GM23338 (cell line): Measurements from ENCODE around the gene GJC2. TPM values are rescaled to one million over a fixed set of nuclear protein-coding genes. Genes with fewer than 3 reads are reported as not detected.

ENCODE experiments used
- ATAC-seq: fragments of 200-7000 bp; cut with Tn5 transposase; 3 replicates; pipeline ENCODE4 v1.9.1; 2020
- DNase-seq: peaks from one replicate; pipeline ENCODE4 v3.0.0-alpha.2; 2015; ENCODE audit warnings: low spot score
- H2AFZ ChIP-seq: fragments of 200-600 bp; sonication (generic); 2 replicates; pipeline ENCODE4 v1.8.0; 2016; ENCODE audit warnings: antibody characterized with exemption, mild to moderate bottlenecking, moderate library complexity
- H3F3A ChIP-seq: fragments of 200-600 bp; sonication (generic); replicated peaks from 2 replicates; pipeline ENCODE4 v1.8.0; 2017; ENCODE audit warnings: antibody characterized with exemption, mixed run types, low read depth
- H3K27ac ChIP-seq: fragments of 200-600 bp; sonication (generic); 2 replicates; pipeline ENCODE4 v1.6.1; 2016; ENCODE audit warnings: low read depth
- H3K27me3 ChIP-seq: fragments of 200-600 bp; sonication (generic); 2 replicates; pipeline ENCODE4 v1.8.0; 2016; ENCODE audit warnings: mild to moderate bottlenecking, mixed run types, moderate library complexity; ENCODE audit not compliant: insufficient read depth
- H3K36me3 ChIP-seq: fragments of 200-600 bp; sonication (generic); 2 replicates; pipeline ENCODE4 v1.8.0; 2016; ENCODE audit warnings: mild to moderate bottlenecking; ENCODE audit not compliant: insufficient read depth
- H3K4me1 ChIP-seq: fragments of 200-600 bp; sonication (generic); 2 replicates; pipeline ENCODE4 v1.8.0; 2016; ENCODE audit warnings: mild to moderate bottlenecking, moderate library complexity; ENCODE audit not compliant: insufficient read depth
- H3K4me2 ChIP-seq: fragments of 200-600 bp; sonication (generic); 2 replicates; pipeline ENCODE4 v1.7.1; 2017; ENCODE audit warnings: mixed run types
- H3K4me3 ChIP-seq: fragments of 200-600 bp; sonication (generic); 2 replicates; pipeline ENCODE4 v1.6.1; 2016; ENCODE audit warnings: mixed run types
- H3K79me2 ChIP-seq: fragments of 200-600 bp; sonication (generic); replicated peaks from 2 replicates; pipeline ENCODE4 v1.8.0; 2017; ENCODE audit warnings: mild to moderate bottlenecking; ENCODE audit not compliant: insufficient read depth
- H3K9me2 ChIP-seq: fragments of 200-600 bp; sonication (generic); 2 replicates; pipeline ENCODE4 v1.8.0; 2017; ENCODE audit not compliant: insufficient read depth
- H4K20me1 ChIP-seq: fragments of 200-600 bp; sonication (generic); replicated peaks from 2 replicates; pipeline ENCODE4 v1.8.0; 2017; ENCODE audit warnings: mild to moderate bottlenecking; ENCODE audit not compliant: insufficient read depth
- H3K27ac Mint-ChIP-seq: 2 replicates; pipeline ENCODE4 v1.8.0; 2020; ENCODE audit warnings: inconsistent platforms, mild to moderate bottlenecking, moderate library complexity, mixed read lengths
- H3K27me3 Mint-ChIP-seq: 3 replicates; pipeline ENCODE4 v1.8.0; 2022; ENCODE audit warnings: low read depth, mild to moderate bottlenecking, moderate library complexity, mixed read lengths, inconsistent platforms; ENCODE audit not compliant: insufficient read depth, poor library complexity
- H3K36me3 Mint-ChIP-seq: 3 replicates; pipeline ENCODE4 v1.8.0; 2021; ENCODE audit warnings: low read depth, mild to moderate bottlenecking, inconsistent platforms, moderate library complexity, mixed read lengths
- H3K4me1 Mint-ChIP-seq: 3 replicates; pipeline ENCODE4 v1.8.0; 2020; ENCODE audit warnings: mild to moderate bottlenecking, inconsistent platforms, mixed read lengths
- H3K4me3 Mint-ChIP-seq: 3 replicates; pipeline ENCODE4 v1.8.0; 2021; ENCODE audit warnings: moderate library complexity, mild to moderate bottlenecking, inconsistent platforms, mixed read lengths
- H3K9me3 Mint-ChIP-seq: 3 replicates; pipeline ENCODE4 v1.8.0; 2020; ENCODE audit warnings: moderate library complexity, mild to moderate bottlenecking, inconsistent platforms, mixed read lengths
- CREB1 ChIP-seq: fragments of 250-450 bp; sonication (Bioruptor Pico); IDR thresholded peaks from 2 replicates; pipeline ENCODE4 v1.5.0; 2020; ENCODE audit warnings: low read depth, mild to moderate bottlenecking, moderate library complexity
- CTCF ChIP-seq, 2 experiments: fragments of 200-600 bp in 1 of 2; sonication (generic) in 1 of 2; conservative IDR thresholded peaks; 2 replicates each; pipeline versions ENCODE4 v1.5.1 to v1.6.1; 2016 to 2017; ENCODE audit warnings: antibody characterized with exemption in 2 of 2, low read depth in 2 of 2, mild to moderate bottlenecking in 2 of 2, moderate library complexity in 1 of 2
- ETS1 ChIP-seq: IDR thresholded peaks from 2 replicates; pipeline ENCODE4 v1.6.1; 2016; ENCODE audit warnings: antibody characterized with exemption
- EZH2 ChIP-seq: fragments of 200-600 bp; sonication (generic); IDR thresholded peaks from one replicate; pipeline ENCODE4 v1.8.0; 2017; ENCODE audit warnings: antibody characterized with exemption, mild to moderate bottlenecking, low read depth; ENCODE audit not compliant: unreplicated experiment
- EZH2phosphoT487 ChIP-seq: fragments of 200-600 bp; sonication (generic); IDR thresholded peaks from one replicate; pipeline ENCODE4 v1.8.1; 2018; ENCODE audit warnings: antibody characterized with exemption; ENCODE audit not compliant: unreplicated experiment
- JUNB ChIP-seq: IDR thresholded peaks from one replicate; pipeline ENCODE4 v1.6.1; 2016; ENCODE audit warnings: antibody characterized with exemption; ENCODE audit not compliant: unreplicated experiment
- NANOG ChIP-seq: IDR thresholded peaks from 2 replicates; pipeline ENCODE4 v1.6.1; 2016; ENCODE audit warnings: antibody characterized with exemption, borderline replicate concordance
- POLR2AphosphoS5 ChIP-seq: IDR thresholded peaks from 2 replicates; pipeline ENCODE4 v1.6.1; 2016; ENCODE audit warnings: antibody characterized with exemption, low read depth
- REST ChIP-seq: IDR thresholded peaks from one replicate; pipeline ENCODE4 v1.6.1; 2018; ENCODE audit warnings: antibody characterized with exemption; ENCODE audit not compliant: unreplicated experiment
- STAT1 ChIP-seq: IDR thresholded peaks from one replicate; pipeline ENCODE4 v1.6.1; 2016; ENCODE audit warnings: antibody characterized with exemption; ENCODE audit not compliant: unreplicated experiment
- ZNF114 ChIP-seq: fragments of 250-450 bp; sonication (Bioruptor Pico); IDR thresholded peaks from 2 replicates; pipeline ENCODE4 v1.5.0; 2020; ENCODE audit warnings: mild to moderate bottlenecking, moderate library complexity
- ZNF331 ChIP-seq: fragments of 250-450 bp; sonication (Bioruptor Pico); IDR thresholded peaks from 2 replicates; pipeline ENCODE4 v1.5.0; 2020; ENCODE audit warnings: low read depth, mild to moderate bottlenecking, moderate library complexity
- polyA plus RNA-seq: library from polyadenylated mRNA; unstranded; fragments of >200 nt; fragmentation: Nextera tagmentation; extraction: Ambion mirVana; gene quantifications from 2 replicates; pipeline ENCODE4 v1.2.1, GENCODE V29; 2016
- total RNA-seq: library from RNA; depleted of rRNA; stranded (reverse); fragments of >200 nt; shearing (Covaris generic); gene quantifications from 2 replicates; pipeline ENCODE4 v1.2.3, GENCODE V29; 2014

The GJC2 gene
- total and polyA plus RNA-seq, 2 experiments from 2014 or later, result 0.15 to 1.2 TPM

GRCh38 chr1:228147768-228148167 is 2.0 kb upstream of the GJC2 start (continued):
- no peak for TF ChIP-seq REST
- TF ChIP-seq EZH2, result no peak
- TF ChIP-seq EZH2phosphoT487, result no peak

GRCh38 chr1:228148196-228148861 is 1.4 kb upstream of the GJC2 start:
- Mint-ChIP-seq H3K4me3 (no peak overlapping the region), H3K36me3 (no peaks in the 10 kb centered on the region; the same call in 1 of the 3 replicates), H3K4me1 (peaks cover 3% of the 10 kb centered on the region; the same call in 2 of the 3 replicates), H3K27me3 (peaks cover 11% of the 10 kb centered on the region), H3K9me3 (no peaks in the 10 kb centered on the region; the same call in 2 of the 3 replicates), H3K27ac (no peak overlapping the region)
- DNase-seq (no peak), ATAC-seq (no peak)
- H3K27ac ChIP-seq, result no peak overlapping the region
- TF ChIP-seq ETS1, result no peak
- no peak for TF ChIP-seq NANOG
- TF ChIP-seq ZNF331 (CRISPR knock-in tag), result no peak
- TF ChIP-seq CREB1, result no peak
- no peak for TF ChIP-seq POLR2AphosphoS5
- no peak for TF ChIP-seq EZH2phosphoT487
- no peak overlapping the region for H2AFZ ChIP-seq
- H3K36me3 ChIP-seq, result no peaks in the 10 kb centered on the region
- no peaks in the 10 kb centered on the region for H3F3A ChIP-seq
- no peaks in the 10 kb centered on the region for H3K27me3 ChIP-seq
- no peaks in the 10 kb centered on the region for H3K4me1 ChIP-seq
- peaks cover 9% of the 10 kb centered on the region for H3K79me2 ChIP-seq
- no peaks in the 10 kb centered on the region for H3K9me2 ChIP-seq
- no peaks in the 10 kb centered on the region for H4K20me1 ChIP-seq
- H3K4me3 ChIP-seq, result no peak overlapping the region
- no peak overlapping the region for H3K4me2 ChIP-seq

- no peak overlapping the region for H3K4me3 ChIP-seq
- DNase-seq (no peak), ATAC-seq (no peak; the same call in 2 of the 3 replicates)
- H4K20me1 ChIP-seq, result no peaks in the 10 kb centered on the region
- no peak overlapping the region for H2AFZ ChIP-seq
- Mint-ChIP-seq H3K4me1 (peaks cover 3% of the 10 kb centered on the region; the same call in 2 of the 3 replicates), H3K36me3 (no peaks in the 10 kb centered on the region; the same call in 2 of the 3 replicates), H3K4me3 (no peak overlapping the region), H3K27me3 (peaks cover 11% of the 10 kb centered on the region), H3K9me3 (no peaks in the 10 kb centered on the region), H3K27ac (no peak overlapping the region)
- H3K27me3 ChIP-seq, result no peaks in the 10 kb centered on the region
- 0 out of 2 replicates have a peak, but pooled peaks cover 2% of the 10 kb centered on the region for H3K79me2 ChIP-seq
- H3F3A ChIP-seq, result no peaks in the 10 kb centered on the region
- H3K4me2 ChIP-seq, result no peak overlapping the region; the same call in 1 of the 2 replicates
- H3K4me1 ChIP-seq, result no peaks in the 10 kb centered on the region
- no peaks in the 10 kb centered on the region for H3K9me2 ChIP-seq
- no peak overlapping the region for H3K27ac ChIP-seq
- no peaks in the 10 kb centered on the region for H3K36me3 ChIP-seq
- TF ChIP-seq NANOG (no peak), POLR2AphosphoS5 (no peak), STAT1 (no peak), JUNB (no peak), CTCF (conservative IDR thresholded peaks at IDR 0.05; ENCODE audit: low read depth in 2 of 2) (no peak), EZH2phosphoT487 (no peak), ZNF114 (CRISPR knock-in tag) (no peak), ETS1 (no peak)
Observed at GRCh38 chr1:228148935-228149405, 760 bp upstream of the GJC2 start.
